HG03103 (cell line): ENCODE measurements around the gene NFIX.

ENCODE experiments used
- ATAC-seq: cut with Tn5 transposase; IDR thresholded peaks from one replicate; pipeline ENCODE4 v1.9.1; 2021; ENCODE audit warnings: low read depth; ENCODE audit not compliant: unreplicated experiment

NFIX gene

GRCh38 chr19:12987190-12987589 is 8.1 kb upstream of the NFIX start:
- no peak for ATAC-seq

GRCh38 chr19:12987781-12988180 is 7.5 kb upstream of the NFIX start:
- ATAC-seq = no peak

GRCh38 chr19:12990431-12990830 is 4.8 kb upstream of the NFIX start:
- ATAC-seq = no peak

- ATAC-seq = no peak
Observed at GRCh38 chr19:12990853-12991252, 4.4 kb upstream of the NFIX start.

- ATAC-seq = no peak
Observed at GRCh38 chr19:12991296-12991695, 4.0 kb upstream of the NFIX start.

- no peak for ATAC-seq
Observed at GRCh38 chr19:12992729-12993128, 2.5 kb upstream of the NFIX start.

GRCh38 chr19:12993562-12993961 is 1.7 kb upstream of the NFIX start:
- no peak for ATAC-seq

GRCh38 chr19:12995596-12996405 is 526 bp downstream of the NFIX start:
- no peak for ATAC-seq

GRCh38 chr19:12996406-12997094 is 1.3 kb downstream of the NFIX start:
- no peak for ATAC-seq

GRCh38 chr19:12997179-12997966 is 2.1 kb downstream of the NFIX start:
- no peak for ATAC-seq

GRCh38 chr19:12997967-12998940 is 3.0 kb downstream of the NFIX start:
- no peak for ATAC-seq

GRCh38 chr19:13001166-13001501 is 5.9 kb downstream of the NFIX start:
- ATAC-seq = no peak

GRCh38 chr19:13001502-13002165 is 6.4 kb downstream of the NFIX start:
- ATAC-seq = no peak

GRCh38 chr19:13002166-13002898 is 7.1 kb downstream of the NFIX start:
- ATAC-seq = no peak

- no peak for ATAC-seq
Observed at GRCh38 chr19:13003081-13003480, 7.8 kb downstream of the NFIX start.

- ATAC-seq = no peak
Observed at GRCh38 chr19:13004273-13004672, 9.0 kb downstream of the NFIX start.

- ATAC-seq = no peak
Observed at GRCh38 chr19:13005253-13005652, 10.0 kb downstream of the NFIX start.

- ATAC-seq = no peak
Observed at GRCh38 chr19:13005861-13006370, 10.6 kb downstream of the NFIX start.
